ENCODE measurements around the gene ZBED4.

Gene ZBED4

GRCh38 chr22:49887702-49888101 is 34.1 kb downstream of the ZBED4 start:
- TF ChIP-seq CTCF (IDR thresholded peaks at IDR 0.05), result no peak

GRCh38 chr22:49889071-49889470 is 35.4 kb downstream of the ZBED4 start:
- TF ChIP-seq CTCF (IDR thresholded peaks at IDR 0.05), result no peak

- TF ChIP-seq CTCF (IDR thresholded peaks at IDR 0.05), result no peak
Observed at GRCh38 chr22:49892226-49892899, 38.7 kb downstream of the ZBED4 start.

GRCh38 chr22:49893025-49893424 is 39.4 kb downstream of the ZBED4 start:
- no peak for TF ChIP-seq CTCF (IDR thresholded peaks at IDR 0.05)

GRCh38 chr22:49894322-49895054 is 40.8 kb downstream of the ZBED4 start:
- no peak for TF ChIP-seq CTCF (IDR thresholded peaks at IDR 0.05)

GRCh38 chr22:49896201-49896600 is 42.6 kb downstream of the ZBED4 start:
- no peak for TF ChIP-seq CTCF (IDR thresholded peaks at IDR 0.05)

- TF ChIP-seq CTCF (IDR thresholded peaks at IDR 0.05), result no peak
Observed at GRCh38 chr22:49897015-49897684, 43.5 kb downstream of the ZBED4 start.
